IMR-90 (cell line): Measurements from ENCODE around the gene ZNF212. TPM values are rescaled to one million over a fixed set of nuclear protein-coding genes. Genes with fewer than 3 reads are reported as not detected.
"Not testable (repeated sequence)": the region's sequence is repeated elsewhere in the genome, so short reads cannot be mapped to it uniquely, and the experiment has no call there.

ENCODE experiments used
- ATAC-seq: fragments of 200-7000 bp; cut with Tn5 transposase; 2 replicates; pipeline ENCODE4 v1.9.1; 2020; ENCODE audit warnings: low read depth, mild to moderate bottlenecking, moderate library complexity
- BruUV-seq: library from RNA; stranded (reverse); fragments of 400-500 nt; replicated peaks from 2 replicates; lab custom pipeline; 2021; lab: Mats Ljungman, UMichigan
- CTCF ChIA-PET: fragments of 300-600 bp; formaldehyde crosslinking; extraction: SDS; loops from one replicate; lab custom pipeline; 2021; ENCODE audit warnings: antibody characterized with exemption; lab: Yijun Ruan, JAX
- POLR2A ChIA-PET: fragments of 300-600 bp; sonication (Branson Sonifier 250); formaldehyde crosslinking; loops from one replicate; lab custom pipeline; 2022; ENCODE audit warnings: antibody characterized with exemption; ENCODE audit not compliant: unreplicated experiment; lab: Charles Lee
- DNase-seq: peaks from one replicate; pipeline ENCODE4 v3.0.0; 2013
- H2AFZ ChIP-seq: replicated peaks from 2 replicates; pipeline ENCODE3; 2013; ENCODE audit warnings: low read length, mild to moderate bottlenecking; ENCODE audit not compliant: poor library complexity
- H2AK5ac ChIP-seq: 2 replicates; pipeline ENCODE4 v1.6.1; 2013; ENCODE audit warnings: low read depth, low read length, inconsistent platforms
- H2AK9ac ChIP-seq: replicated peaks from 2 replicates; pipeline ENCODE3; 2013; ENCODE audit warnings: mild to moderate bottlenecking, low read depth, low read length, moderate library complexity; ENCODE audit not compliant: poor library complexity
- H2BK120ac ChIP-seq: 2 replicates; pipeline ENCODE4 v1.6.1; 2013; ENCODE audit warnings: low read depth, low read length, inconsistent platforms
- H2BK15ac ChIP-seq: 3 replicates; pipeline ENCODE4 v1.6.1; 2013; ENCODE audit warnings: low read depth, low read length, inconsistent platforms
- H2BK20ac ChIP-seq: 2 replicates; pipeline ENCODE4 v1.6.1; 2013; ENCODE audit warnings: low read depth, mild to moderate bottlenecking, inconsistent platforms, low read length, moderate library complexity
- H2BK5ac ChIP-seq: 2 replicates; pipeline ENCODE4 v1.6.1; 2013; ENCODE audit warnings: mild to moderate bottlenecking, low read depth, low read length, inconsistent platforms; ENCODE audit not compliant: poor library complexity, severe bottlenecking
- H3K14ac ChIP-seq: replicated peaks from 2 replicates; pipeline ENCODE4 v1.6.1; 2013; ENCODE audit warnings: low read depth, low read length, inconsistent platforms
- H3K18ac ChIP-seq: 2 replicates; pipeline ENCODE4 v1.6.1; 2013; ENCODE audit warnings: low read depth, low read length, control low read depth
- H3K23ac ChIP-seq: 2 replicates; pipeline ENCODE4 v1.6.1; 2013; ENCODE audit warnings: low read depth, low read length, inconsistent platforms
- H3K27ac ChIP-seq: 2 replicates; pipeline ENCODE4 v1.5.1; 2013; ENCODE audit warnings: mild to moderate bottlenecking, control low read depth, low read length; ENCODE audit not compliant: insufficient read depth
- H3K27me3 ChIP-seq: 2 replicates; pipeline ENCODE4 v1.6.1; 2013; ENCODE audit warnings: low read length; ENCODE audit not compliant: control insufficient read depth, insufficient read depth
- H3K36me3 ChIP-seq: 2 replicates; pipeline ENCODE4 v1.6.1; 2013; ENCODE audit warnings: low read length, mixed read lengths; ENCODE audit not compliant: control insufficient read depth, insufficient read depth
- H3K4ac ChIP-seq: 2 replicates; pipeline ENCODE4 v1.6.1; 2013; ENCODE audit warnings: low read depth, low read length, inconsistent platforms
- H3K4me1 ChIP-seq: 2 replicates; pipeline ENCODE4 v1.6.1; 2013; ENCODE audit warnings: low read length, mixed read lengths; ENCODE audit not compliant: control insufficient read depth, insufficient read depth
- H3K4me2 ChIP-seq: 2 replicates; pipeline ENCODE4 v1.6.1; 2013; ENCODE audit warnings: low read depth, mild to moderate bottlenecking, control low read depth, low read length, moderate library complexity
- H3K4me3 ChIP-seq: 2 replicates; pipeline ENCODE4 v1.5.1; 2013; ENCODE audit warnings: low read depth, mild to moderate bottlenecking, control low read depth, low read length, moderate library complexity; ENCODE audit not compliant: insufficient read depth
- H3K56ac ChIP-seq: 2 replicates; pipeline ENCODE4 v1.6.1; 2013; ENCODE audit warnings: low read length, inconsistent platforms; ENCODE audit not compliant: insufficient read depth; ENCODE audit errors: extremely low read depth
- H3K79me1 ChIP-seq, 2 experiments: 2 replicates each; pipeline ENCODE4 v1.6.1; 2013; ENCODE audit warnings: low read length in 2 of 2, inconsistent platforms in 1 of 2, low read depth in 1 of 2
- H3K9ac ChIP-seq: 2 replicates; pipeline ENCODE4 v1.6.1; 2013; ENCODE audit warnings: low read depth, low read length, control low read depth
- H3K9me1 ChIP-seq: 2 replicates; pipeline ENCODE4 v1.6.1; 2013; ENCODE audit warnings: low read length, inconsistent platforms; ENCODE audit not compliant: insufficient read depth
- H3K9me3 ChIP-seq: 2 replicates; pipeline ENCODE4 v1.6.1; 2013; ENCODE audit warnings: low read length; ENCODE audit not compliant: control insufficient read depth, insufficient read depth
- H4K20me1 ChIP-seq: 2 replicates; pipeline ENCODE4 v1.6.1; 2013; ENCODE audit warnings: low read length, inconsistent platforms; ENCODE audit not compliant: insufficient read depth
- H4K5ac ChIP-seq: 2 replicates; pipeline ENCODE4 v1.6.1; 2013; ENCODE audit warnings: mild to moderate bottlenecking, low read depth, low read length, control low read depth
- H4K8ac ChIP-seq, 2 experiments: 2 replicates each; pipeline ENCODE4 v1.6.1; 2013; ENCODE audit warnings: low read depth in 2 of 2, low read length in 2 of 2, control low read depth in 1 of 2, inconsistent platforms in 1 of 2
- H4K91ac ChIP-seq: 2 replicates; pipeline ENCODE4 v1.6.1; 2013; ENCODE audit warnings: low read depth, low read length, inconsistent platforms; ENCODE audit not compliant: insufficient read depth
- CHD1 ChIP-seq: IDR thresholded peaks from 2 replicates; pipeline ENCODE4 v1.6.1; 2012; ENCODE audit warnings: low read depth, low read length, improper control_type of control experiment
- CTCF ChIP-seq: conservative IDR thresholded peaks from 2 replicates; pipeline ENCODE4 v1.5.1; 2012; ENCODE audit warnings: mild to moderate bottlenecking, low read depth, low read length, improper control_type of control experiment
- WGBS, 2 experiments: methylation state at CpG; one replicate each; pipeline versions ENCODE4 v1.1.5 to v1.1.7; 2013; ENCODE audit warnings: missing lambda C conversion rate in 2 of 2; ENCODE audit not compliant: insufficient read length in 1 of 2; ENCODE audit errors: extremely low coverage in 2 of 2; 5-methylcytosine and 5-hydroxymethylcytosine counted together
- dilution Hi-C: fragments of 300-500 bp; cut with HindIII; formaldehyde crosslinking; loops from one replicate; pipeline ENCODE4 v1.14.3; 2018; ENCODE audit warnings: low sequenced_read_pairs; ENCODE audit not compliant: unreplicated experiment
- in situ Hi-C: fragments of 300-500 bp; cut with MboI; formaldehyde crosslinking; loops from 3 replicates; pipeline ENCODE4 v1.14.3; 2019; ENCODE audit warnings: low sequenced_read_pairs, inconsistent platforms, mixed read lengths
- intact Hi-C: fragments of 100-400 bp; cut with micrococcal nuclease; formaldehyde crosslinking; loops from 2 replicates; pipeline ENCODE4 v1.10.0; 2022
- polyA plus RNA-seq, 3 experiments: library from polyadenylated mRNA; depleted of rRNA; stranded (reverse); fragments of >200 nt; gene quantifications; 2 replicates each; pipeline ENCODE4 v1.2.3, GENCODE V29; 2012; ENCODE audit warnings: low replicate concordance in 1 of 3
- total RNA-seq: library from RNA; depleted of rRNA; stranded (reverse); fragments of >200 nt; gene quantifications from 2 replicates; pipeline ENCODE4 v1.2.3, GENCODE V29; 2012

Gene ZNF212
- total and polyA plus RNA-seq, 2 of the 4 experiments (the other 2 are of a cell fraction) = 3.8 to 5.1 TPM

GRCh38 chr7:149267733-149268132 is 28.3 kb downstream of the ZNF212 start:
- Histone ChIP-seq H3K4me2 (no peak overlapping the region), H3K23ac (no peak overlapping the region), H4K8ac (no peak overlapping the region), H3K27me3 (no peaks in the 10 kb centered on the region), H2BK20ac (no peak overlapping the region), H3K36me3 (peaks cover 30% of the 10 kb centered on the region), H3K4ac (no peak overlapping the region), H2AFZ (peak overlapping the region; percentile 43), H4K91ac (no peak overlapping the region), H3K18ac (no peak overlapping the region), H2AK5ac (no peak overlapping the region), H3K4me1 (0 out of 2 replicates have a peak, but pooled peaks cover 2% of the 10 kb centered on the region), H4K20me1 (no peaks in the 10 kb centered on the region), H2BK5ac (no peak overlapping the region), H3K27ac (no peak overlapping the region), H3K4me3 (no peak overlapping the region), H3K9me3 (no peaks in the 10 kb centered on the region), H3K56ac (no peak overlapping the region), H2BK15ac (no peak overlapping the region), H2BK120ac (no peak overlapping the region), H4K5ac (no peak overlapping the region), H2AK9ac (no peak overlapping the region), H3K14ac (no peak overlapping the region), H3K79me1 (peaks cover 19 to 22% of the 10 kb centered on the region in 2 experiments), H3K9ac (no peak overlapping the region), H3K9me1 (no peaks in the 10 kb centered on the region; the same call in 1 of the 2 replicates)
- intact Hi-C loops (no loop called here), in situ Hi-C loops (no loop called here), dilution Hi-C loops (no loop called here)
- POLR2A ChIA-PET = no interaction called here
- CTCF ChIA-PET = no interaction called here
- TF ChIP-seq CTCF (no peak), CHD1 (no peak)
- ATAC-seq (no peak), DNase-seq (no peak)
- no TSS peak for BruUV-seq
- WGBS, 2 experiments = 100% methylated on average over 2 of the region's 8 CpGs; no CpG with 5 or more reads in 1 of the 2 experiments

- H3K14ac ChIP-seq, H3K27ac ChIP-seq, H3K56ac ChIP-seq, H4K20me1 ChIP-seq, H2BK15ac ChIP-seq, H3K9me3 ChIP-seq, BruUV-seq, H3K4me1 ChIP-seq, H3K9me1 ChIP-seq, H3K79me1 ChIP-seq, H3K27me3 ChIP-seq, H2AK9ac ChIP-seq, H3K4ac ChIP-seq, H3K4me3 ChIP-seq, H3K9ac ChIP-seq, H2BK20ac ChIP-seq, H2AK5ac ChIP-seq, DNase-seq, H4K5ac ChIP-seq, in situ Hi-C loops, dilution Hi-C loops, H4K91ac ChIP-seq, H2AFZ ChIP-seq, H3K23ac ChIP-seq, H3K4me2 ChIP-seq, H2BK120ac ChIP-seq, H3K18ac ChIP-seq, POLR2A ChIA-PET, intact Hi-C loops, ATAC-seq, H4K8ac ChIP-seq, H2BK5ac ChIP-seq: not testable (repeated sequence)
- WGBS, 2 experiments = 100% methylated on average over 2 of the region's 8 CpGs; no CpG with 5 or more reads in 1 of the 2 experiments
- CTCF ChIA-PET = interaction anchor here (2.1 kb wide), 1 partner anchor 13 kb away, joined by 6 read pairs; the partner anchor contains the start of gene ZNF783
- H3K36me3 ChIP-seq = peaks cover 38% of the 10 kb centered on the region
Observed at GRCh38 chr7:149274424-149274823, 35.0 kb downstream of the ZNF212 start.
